ENCODE results near the gene NSD2.
"Not testable (repeated sequence)": the region's sequence is repeated elsewhere in the genome, so short reads cannot be mapped to it uniquely, and the experiment has no call there.

NSD2 gene

GRCh38 chr4:1842339-1842895, 28.8 kb upstream of the NSD2 start:
- DNase-seq: no peak

- DNase-seq: no peak
Measured at GRCh38 chr4:1842993-1843448, 28.2 kb upstream of the NSD2 start.

DNA sequence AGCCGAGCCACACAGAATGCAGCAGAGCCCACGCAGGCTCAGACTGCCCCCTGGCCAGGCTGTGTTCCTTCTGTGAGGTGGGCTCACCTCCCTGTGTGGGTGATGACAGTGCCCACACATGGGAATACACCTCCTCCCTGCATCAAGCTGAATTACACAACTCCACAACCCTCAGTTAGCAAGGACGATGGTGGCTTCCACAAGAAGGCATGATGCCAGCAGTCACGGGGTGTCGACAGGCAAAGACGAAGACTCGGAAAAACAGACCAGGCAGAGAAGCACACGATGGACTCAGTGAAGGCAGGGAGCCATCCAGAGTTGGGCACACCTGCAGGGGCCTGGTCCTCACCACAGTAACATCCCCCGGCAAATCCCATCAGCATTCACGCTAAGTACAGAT, 27.3 kb upstream of the NSD2 start:
- DNase-seq: no peak

DNA sequence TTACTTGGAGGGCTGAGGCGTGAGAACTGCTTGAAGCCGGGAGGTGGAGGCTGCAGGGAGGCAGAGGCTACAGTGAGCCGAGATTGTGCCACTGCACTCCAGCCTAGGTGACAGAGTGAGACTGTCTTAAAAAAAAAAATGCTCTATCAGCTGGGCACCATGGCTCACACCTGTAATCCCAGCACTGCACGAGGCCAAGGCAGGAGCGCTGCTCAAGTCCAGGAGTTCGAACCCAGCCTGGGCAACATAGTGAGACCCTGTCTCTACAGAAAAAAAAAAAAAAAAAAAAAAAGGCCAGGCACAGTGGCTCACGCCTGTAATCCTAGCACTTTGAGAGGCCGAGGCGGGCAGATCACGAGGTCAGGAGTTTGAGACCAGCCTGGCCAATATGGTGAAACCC, 26.6 kb upstream of the NSD2 start:
- DNase-seq: not testable (repeated sequence)

DNA sequence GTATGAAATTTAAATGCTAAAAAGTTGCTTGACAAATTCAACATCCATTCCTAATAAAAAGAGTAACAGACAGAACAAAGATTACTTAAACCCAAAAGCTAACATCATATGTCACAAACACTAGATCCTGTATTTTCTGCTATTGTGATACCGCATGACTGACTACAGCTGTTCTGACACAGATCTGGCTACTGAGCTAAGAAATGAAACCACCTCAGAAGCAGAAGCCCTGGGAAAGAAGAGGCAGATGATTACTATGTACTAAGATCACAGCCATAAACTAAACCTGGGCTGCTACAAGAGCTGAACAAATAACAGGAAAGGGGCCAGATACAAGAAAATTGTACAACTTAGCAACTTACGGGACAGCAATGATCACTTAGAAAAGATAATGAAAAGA, 24.6 kb upstream of the NSD2 start:
- DNase-seq: no peak

DNA sequence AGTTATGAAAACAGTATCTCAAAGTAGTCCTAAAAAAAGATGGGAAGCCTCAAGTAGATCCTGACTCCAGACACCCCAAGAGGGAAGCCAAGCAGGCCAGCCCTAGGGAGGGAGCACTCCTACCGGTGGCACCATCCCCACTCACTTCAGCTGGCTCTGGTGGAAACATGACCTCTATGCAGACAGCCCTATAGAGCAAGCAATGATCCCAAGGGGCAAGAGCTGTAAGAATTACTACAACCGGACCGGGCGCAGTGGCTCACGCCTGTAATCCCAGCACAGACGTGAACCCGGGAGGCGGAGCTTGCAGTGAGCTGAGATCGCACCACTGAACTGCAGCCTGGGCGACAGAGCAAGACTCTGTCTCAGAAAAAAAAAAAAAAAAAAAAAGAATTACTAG, 20.9 kb upstream of the NSD2 start:
- no peak for DNase-seq

- no peak for DNase-seq
Measured at GRCh38 chr4:1851160-1851559, 20.0 kb upstream of the NSD2 start.

GRCh38 chr4:1851575-1852410, 19.4 kb upstream of the NSD2 start:
- no peak for DNase-seq

DNA sequence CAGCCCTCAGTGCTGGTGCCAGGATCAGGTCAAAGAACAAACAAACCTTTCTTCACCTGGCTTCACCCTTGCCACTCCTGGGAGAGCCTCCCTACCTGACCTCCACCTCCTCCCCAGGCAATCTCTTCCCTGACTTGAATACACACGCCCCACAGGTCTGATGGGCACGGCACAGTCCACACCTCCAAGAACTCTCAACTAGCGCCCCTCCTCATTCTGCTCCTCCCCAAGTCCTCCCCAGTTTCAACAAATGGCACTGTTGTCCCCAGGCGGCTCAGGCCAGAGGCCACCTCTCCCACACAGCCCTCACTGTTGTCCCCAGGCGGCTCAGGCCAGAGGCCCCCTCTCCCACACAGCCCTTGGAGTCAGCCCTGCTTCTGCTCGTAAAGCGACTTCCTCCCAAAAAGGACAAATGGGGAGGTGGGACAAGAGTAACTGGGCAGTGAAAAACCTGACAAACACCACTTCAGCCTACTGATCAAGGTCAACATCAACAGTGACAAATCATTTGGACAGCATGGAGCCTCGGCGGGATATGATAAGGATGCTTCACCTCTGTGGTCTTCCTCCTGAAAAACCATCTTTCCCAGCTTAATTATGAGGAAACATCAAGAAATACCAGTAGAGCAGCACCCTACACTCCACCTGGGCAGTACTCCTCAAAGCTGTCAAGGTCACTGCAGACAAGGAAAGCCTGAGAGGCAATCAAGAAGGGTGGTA, 18.1 kb upstream of the NSD2 start:
- no peak for DNase-seq

- DNase-seq: no peak
Measured at GRCh38 chr4:1854752-1855151, 16.4 kb upstream of the NSD2 start.

DNA sequence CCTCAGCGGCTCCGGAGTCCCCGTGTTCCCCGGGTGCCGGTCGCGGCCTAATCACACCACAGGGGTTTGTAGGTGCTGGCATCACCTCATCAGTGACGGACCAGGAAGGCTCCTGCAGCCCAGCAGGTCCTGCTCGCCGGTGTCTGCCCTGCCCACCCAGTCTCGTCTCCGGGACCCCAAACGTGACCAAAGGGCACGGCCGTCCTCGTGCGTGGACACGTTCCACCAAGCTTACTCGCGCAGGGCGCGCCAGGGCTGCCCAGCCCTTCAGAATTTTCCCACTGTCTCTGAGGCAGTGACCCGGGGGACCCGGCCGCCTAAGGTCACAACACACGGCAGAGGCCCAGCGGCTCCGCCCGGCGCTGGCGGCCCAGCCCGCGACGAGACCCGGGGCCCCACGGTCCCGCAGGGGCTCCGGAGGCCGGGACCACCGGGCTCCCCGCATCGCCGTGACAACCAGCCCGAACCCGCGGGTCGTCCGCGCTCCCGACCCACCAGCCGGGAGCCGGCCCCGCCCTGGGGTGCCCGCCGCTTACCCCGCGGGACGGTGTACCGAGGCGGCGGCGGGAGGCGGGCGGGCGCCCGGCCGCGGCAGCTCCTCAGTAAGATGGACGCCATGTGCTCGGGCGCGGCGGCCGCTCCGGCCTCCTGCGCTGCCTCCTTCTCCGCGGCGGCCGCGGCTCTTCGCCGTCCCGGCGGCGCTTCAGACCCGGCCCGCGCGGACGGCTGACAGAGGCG, 15.7 kb upstream of the NSD2 start:
- peak in 1 of 2 donors; percentile 16 for DNase-seq

GRCh38 chr4:1856071-1856942, 14.9 kb upstream of the NSD2 start, which contains the start of gene LETM1:
LETM1 (minus strand) TSS chr4:1856156; CDS start chr4:1855950, 206 bp downstream.
- peak; percentile 86 to 91 for DNase-seq

GRCh38 chr4:1856943-1857699, 14.1 kb upstream of the NSD2 start:
- no peak for DNase-seq

DNA sequence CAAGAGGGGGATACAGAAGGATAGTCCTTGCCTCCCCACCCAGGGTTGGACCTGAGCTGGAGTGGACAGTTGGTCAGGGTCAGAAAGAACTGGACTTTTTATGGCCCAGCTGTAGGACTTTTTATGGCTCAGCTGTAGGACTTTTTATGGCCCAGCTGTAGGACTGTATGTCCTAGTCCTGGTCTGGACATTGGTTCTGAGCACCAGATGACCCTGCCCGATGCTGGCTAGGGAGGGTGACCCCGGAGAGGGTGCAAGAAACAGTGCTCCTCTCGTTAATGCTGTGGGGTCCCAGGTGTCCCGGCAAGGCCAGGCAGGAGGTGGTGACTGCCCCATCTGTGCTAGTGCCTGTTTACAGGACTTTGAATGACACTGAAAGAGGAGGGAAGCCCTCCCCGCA, 13.3 kb upstream of the NSD2 start:
- DNase-seq: no peak

GRCh38 chr4:1859389-1859753, 11.8 kb upstream of the NSD2 start:
- DNase-seq: no peak

DNA sequence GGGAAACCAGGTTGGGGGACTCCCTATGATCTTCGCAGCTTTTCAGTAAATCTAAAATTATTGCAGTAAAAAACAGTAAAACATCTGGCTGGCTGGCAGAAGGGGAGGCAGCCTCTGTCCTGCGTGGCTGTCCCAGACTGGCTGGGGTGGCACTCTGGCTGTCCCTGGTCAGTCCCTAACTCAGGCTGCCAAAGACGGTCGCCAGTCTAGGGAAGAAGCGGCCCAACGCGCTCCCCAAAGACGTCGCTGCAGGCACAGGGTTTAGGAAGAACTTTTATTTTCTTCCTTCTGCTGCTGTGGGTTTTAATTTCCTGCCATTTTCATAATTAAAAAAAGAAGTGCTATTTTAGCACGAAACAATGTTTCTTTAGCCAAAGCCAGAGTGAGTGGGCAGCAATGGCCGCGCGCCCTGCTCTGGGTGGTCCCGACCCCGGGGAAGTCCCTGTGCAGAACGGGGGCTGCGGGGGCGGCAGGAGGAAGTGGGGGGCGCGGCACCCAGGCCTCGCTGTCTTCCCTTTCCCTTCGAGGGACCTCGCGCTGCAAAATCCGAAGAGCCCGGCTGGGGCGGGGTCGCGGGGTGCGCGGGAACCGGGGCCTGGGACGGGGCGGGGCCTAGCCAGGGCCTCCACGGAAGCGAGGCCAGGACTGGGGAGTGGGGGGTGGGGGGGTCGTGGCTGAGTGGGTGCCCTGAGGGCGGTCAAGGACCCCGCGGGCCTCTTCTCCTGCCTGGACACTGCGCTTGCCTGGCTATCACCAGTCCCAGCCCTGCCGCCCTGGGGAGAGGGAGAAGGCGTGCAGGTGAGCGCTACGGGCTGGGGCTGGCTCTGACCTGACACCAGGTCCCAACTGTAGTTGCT, 8.9 kb upstream of the NSD2 start:
- DNase-seq: peak in 1 of 2 donors; percentile 11

DNA sequence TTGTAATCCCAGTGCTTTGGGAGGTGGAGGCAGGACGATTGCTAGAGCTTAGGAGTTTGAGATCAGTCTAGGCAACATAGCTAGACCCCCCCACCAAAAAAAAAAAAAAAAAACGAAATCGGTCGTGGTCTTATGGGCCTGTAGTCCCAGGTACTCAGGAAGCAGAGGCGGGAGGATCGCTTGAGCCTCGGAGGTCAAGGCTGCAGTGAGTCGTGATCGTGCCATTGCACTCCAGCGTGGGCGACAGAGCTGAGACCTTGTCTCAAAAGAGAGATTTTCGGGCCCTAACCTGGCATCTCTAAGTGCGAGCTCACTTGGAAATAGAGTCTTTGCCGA, 8.3 kb upstream of the NSD2 start:
- DNase-seq: no peak

DNA sequence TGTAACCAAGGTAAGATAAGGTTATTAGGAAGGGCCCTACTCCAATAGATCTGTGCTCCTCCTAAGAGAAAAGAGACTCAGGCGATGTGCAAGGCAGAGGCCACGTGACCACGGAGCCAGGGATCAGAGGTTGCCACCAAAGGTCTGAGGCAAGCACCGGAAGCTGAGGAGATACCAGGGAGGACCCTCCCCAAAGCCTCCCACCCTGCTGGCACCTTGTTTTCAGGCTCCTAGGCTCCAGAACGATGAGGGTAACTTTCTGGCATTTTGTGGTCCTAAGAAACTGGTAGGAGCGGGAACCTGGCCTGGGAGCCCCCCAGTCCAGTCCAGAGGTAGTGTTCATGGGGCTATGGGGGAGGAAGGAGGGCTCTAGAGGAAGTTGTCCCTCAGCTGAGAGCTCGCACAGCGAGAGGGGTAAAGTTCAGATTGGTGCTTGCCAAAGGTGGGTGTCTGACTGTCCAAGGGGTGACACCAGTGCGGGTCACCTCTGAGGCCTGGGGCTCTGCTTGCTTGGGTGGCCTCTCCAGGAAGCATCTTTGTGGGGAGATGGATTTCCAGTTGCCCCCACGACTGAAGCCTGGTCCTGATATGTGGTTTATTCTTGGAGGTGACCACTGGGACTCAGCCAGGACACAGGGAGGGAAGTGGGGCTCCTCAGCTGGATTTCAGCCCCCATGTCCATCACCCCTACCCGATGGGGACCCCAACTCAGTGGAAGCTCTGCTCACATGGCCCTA, 7.7 kb upstream of the NSD2 start:
- no peak for DNase-seq

DNA sequence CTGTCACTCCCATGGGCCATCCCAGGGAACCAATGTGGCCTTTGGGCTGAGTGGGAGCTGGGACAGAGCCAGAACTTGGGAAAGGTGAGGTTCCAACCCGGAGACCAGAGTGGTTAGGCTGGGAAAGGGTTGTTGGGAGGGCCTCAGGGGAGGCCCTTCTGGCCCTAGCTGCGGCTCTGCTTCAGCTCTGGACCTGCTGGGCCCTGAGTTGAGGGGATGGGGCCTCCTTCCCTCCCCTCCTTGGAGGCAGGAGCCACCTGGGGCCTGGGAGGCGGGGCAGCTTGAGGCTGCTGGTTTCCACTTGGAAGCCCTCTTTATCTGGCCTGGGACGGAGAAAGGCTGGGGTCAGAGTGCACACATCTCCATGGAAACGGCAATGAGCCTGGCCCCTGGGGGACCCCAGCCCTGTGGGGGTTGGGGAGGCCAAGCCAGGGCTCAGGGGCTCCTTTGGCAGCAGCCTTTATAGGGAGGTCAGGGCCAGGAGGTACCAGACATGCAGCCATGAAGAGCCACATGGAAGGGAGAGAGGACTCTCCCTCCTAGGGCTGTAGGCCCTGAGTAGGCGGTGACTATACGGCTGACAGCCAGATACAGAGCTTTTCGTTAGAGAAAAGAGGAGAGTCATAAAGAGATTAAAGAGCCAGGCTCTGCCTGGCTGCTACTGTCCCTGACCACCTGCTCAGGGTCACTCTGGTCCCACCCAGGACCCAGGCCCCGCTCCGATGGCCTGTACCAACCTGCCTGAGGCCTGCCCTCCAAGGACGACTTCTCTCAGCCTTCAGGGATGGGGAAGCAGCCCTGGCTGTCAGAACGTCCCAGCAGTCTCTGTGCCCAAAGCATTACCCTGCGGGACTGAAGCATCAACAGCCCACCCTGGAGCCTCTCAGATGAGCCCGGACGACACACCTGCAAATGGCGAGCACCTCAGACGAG, 6.9 kb upstream of the NSD2 start:
- DNase-seq: no peak

Data from stimulated activated CD4-positive, alpha-beta T cell treated with anti-CD3 and anti-CD28 coated beads, Interleukin-2, amount 100 ng/mL, for 48 hours (primary cell).